ENCODE results near the gene SLC19A2. TPM values are rescaled to one million over a fixed set of nuclear protein-coding genes. Genes with fewer than 3 reads are reported as not detected.

The SLC19A2 gene
- total RNA-seq, 2 donors from 2014 or later: 23.5 to 24.1 TPM

GRCh38 chr1:169523904-169524303 is 38.2 kb upstream of the SLC19A2 start:
- no peaks in the 10 kb centered on the region for H3K36me3 ChIP-seq
- DNase-seq (ENCODE audit: low spot score): no peak
- TF ChIP-seq CTCF (IDR thresholded peaks at IDR 0.05): no peak
- no peaks in the 10 kb centered on the region for H3K9me3 ChIP-seq
- peaks cover 0 to 5% of the 10 kb centered on the region in 2 donors for H3K4me1 ChIP-seq
- H3K4me3 ChIP-seq: no peak overlapping the region
- no peak overlapping the region for H3K27ac ChIP-seq
- H3K27me3 ChIP-seq: no peaks in the 10 kb centered on the region

- DNase-seq (ENCODE audit: low spot score): no peak
- no peak overlapping the region for H3K27ac ChIP-seq
- H3K4me3 ChIP-seq: no peak overlapping the region
- TF ChIP-seq CTCF (IDR thresholded peaks at IDR 0.05): no peak
- no peaks in the 10 kb centered on the region for H3K36me3 ChIP-seq
- H3K9me3 ChIP-seq: no peaks in the 10 kb centered on the region
- H3K4me1 ChIP-seq: no peaks in the 10 kb centered on the region
- no peaks in the 10 kb centered on the region for H3K27me3 ChIP-seq
Observed at GRCh38 chr1:169521226-169521625, 35.5 kb upstream of the SLC19A2 start.

- Histone ChIP-seq H3K27me3 (no peaks in the 10 kb centered on the region), H3K36me3 (no peaks in the 10 kb centered on the region), H3K4me1 (no peaks in the 10 kb centered on the region), H3K27ac (no peak overlapping the region), H3K9me3 (no peaks in the 10 kb centered on the region), H3K4me3 (no peak overlapping the region)
- TF ChIP-seq CTCF (IDR thresholded peaks at IDR 0.05): no peak
- DNase-seq (ENCODE audit: low spot score): no peak
Observed at GRCh38 chr1:169517558-169518186, 31.9 kb upstream of the SLC19A2 start.

- Histone ChIP-seq H3K4me1 (no peaks in the 10 kb centered on the region), H3K4me3 (no peak overlapping the region), H3K9me3 (no peaks in the 10 kb centered on the region), H3K27me3 (no peaks in the 10 kb centered on the region), H3K27ac (no peak overlapping the region), H3K36me3 (no peaks in the 10 kb centered on the region)
- DNase-seq (ENCODE audit: low spot score): no peak
- no peak for TF ChIP-seq CTCF (IDR thresholded peaks at IDR 0.05)
Observed at GRCh38 chr1:169515641-169516040, 29.9 kb upstream of the SLC19A2 start.

GRCh38 chr1:169514566-169515270 is 29.0 kb upstream of the SLC19A2 start:
- no peak overlapping the region for H3K27ac ChIP-seq
- no peaks in the 10 kb centered on the region for H3K9me3 ChIP-seq
- no peaks in the 10 kb centered on the region for H3K4me1 ChIP-seq
- H3K4me3 ChIP-seq: no peak overlapping the region
- no peaks in the 10 kb centered on the region for H3K27me3 ChIP-seq
- no peak for TF ChIP-seq CTCF (IDR thresholded peaks at IDR 0.05)
- DNase-seq (ENCODE audit: low spot score): no peak
- no peaks in the 10 kb centered on the region for H3K36me3 ChIP-seq

All from right atrium auricular region (tissue), 2 donors.